HG03045 (cell line): Measurements from ENCODE around the gene GLI3.

ENCODE experiments used
- ATAC-seq: cut with Tn5 transposase; IDR thresholded peaks from one replicate; pipeline ENCODE4 v1.9.1; 2021; ENCODE audit warnings: mild to moderate bottlenecking, moderate library complexity; ENCODE audit not compliant: unreplicated experiment

Gene GLI3

GRCh38 chr7:42090056-42090455 is 147.0 kb downstream of the GLI3 start:
- ATAC-seq, result no peak

DNA sequence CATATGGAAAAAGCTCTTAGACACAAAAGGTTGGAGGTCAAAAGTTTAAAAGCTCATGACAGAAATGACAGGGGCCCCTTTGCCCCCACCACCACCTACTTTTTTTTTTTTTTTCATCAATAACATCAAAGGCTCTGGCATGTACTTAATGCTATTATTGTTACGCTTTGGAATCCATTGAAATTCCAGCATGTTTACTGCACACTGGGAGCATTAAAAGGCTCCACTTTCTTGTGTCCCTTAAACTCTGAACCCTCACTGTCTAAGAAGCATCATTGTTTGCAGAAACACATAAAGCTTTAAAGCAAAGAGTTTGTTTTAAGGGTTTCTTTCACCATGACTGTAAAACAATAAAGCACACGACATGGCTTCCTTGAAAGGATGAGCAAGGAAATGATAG is 149.4 kb downstream of the GLI3 start:
- ATAC-seq, result no peak

DNA sequence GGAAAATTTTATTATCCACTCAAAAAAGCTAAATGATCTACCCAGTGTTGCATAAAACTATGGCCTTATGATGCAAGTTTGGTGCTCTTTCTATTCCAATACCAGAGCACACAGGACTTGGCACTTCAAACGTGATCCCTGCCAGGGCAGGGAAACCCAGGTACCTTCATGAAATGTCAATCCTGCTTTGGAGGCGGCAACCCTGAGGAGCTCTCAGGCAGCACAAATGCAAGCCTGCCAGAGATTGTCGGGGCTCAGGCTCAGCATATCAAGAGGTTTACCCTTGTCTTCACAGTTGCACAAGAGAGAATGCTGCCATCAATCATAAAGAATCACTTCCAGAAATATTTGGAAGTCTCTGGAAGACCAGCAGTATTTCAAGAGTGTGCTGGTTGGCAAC is 151.5 kb downstream of the GLI3 start:
- no peak for ATAC-seq

- ATAC-seq, result no peak
Observed at GRCh38 chr7:42084263-42084662, 152.7 kb downstream of the GLI3 start.

- no peak for ATAC-seq
Observed at GRCh38 chr7:42083284-42083683, 153.7 kb downstream of the GLI3 start.

GRCh38 chr7:42082144-42082543 is 154.9 kb downstream of the GLI3 start:
- no peak for ATAC-seq

- ATAC-seq, result no peak
Observed at GRCh38 chr7:42081671-42082070, 155.3 kb downstream of the GLI3 start.

DNA sequence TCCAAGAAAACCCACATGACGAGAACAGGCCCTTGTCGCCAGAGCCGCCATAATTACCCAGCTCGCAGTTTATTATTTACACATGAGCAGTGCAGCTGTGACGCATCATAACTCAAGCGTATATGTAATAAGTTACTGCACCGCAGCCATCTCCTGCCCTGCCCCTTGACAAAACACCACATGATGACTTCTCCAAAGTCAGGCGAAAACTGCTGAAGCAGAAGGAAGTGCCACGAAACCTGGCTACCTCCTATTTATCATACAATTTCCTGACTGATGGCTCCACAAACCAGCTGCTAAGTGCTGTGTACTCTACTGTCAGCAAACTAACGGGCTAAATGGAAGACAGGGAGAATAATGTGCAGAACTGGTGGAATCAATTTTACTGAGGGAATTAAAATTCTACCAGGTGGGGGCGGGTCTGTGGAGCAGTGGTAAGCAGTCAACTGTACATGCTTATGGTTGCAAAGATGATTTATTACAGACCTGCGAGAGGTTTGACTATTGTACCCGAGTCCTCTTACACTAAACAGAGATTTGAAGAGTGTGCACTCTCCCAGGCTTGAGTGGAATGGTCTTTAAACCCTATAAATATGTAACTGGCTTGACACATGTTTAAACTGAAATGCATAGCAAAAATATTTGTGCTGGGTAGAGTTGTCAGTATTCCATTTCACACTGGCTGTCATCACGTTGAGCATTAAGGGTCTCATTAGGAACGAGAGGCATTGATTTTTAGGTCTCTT is 156.0 kb downstream of the GLI3 start:
- ATAC-seq, result no peak

- no peak for ATAC-seq
Observed at GRCh38 chr7:42077271-42078135, 159.5 kb downstream of the GLI3 start.

DNA sequence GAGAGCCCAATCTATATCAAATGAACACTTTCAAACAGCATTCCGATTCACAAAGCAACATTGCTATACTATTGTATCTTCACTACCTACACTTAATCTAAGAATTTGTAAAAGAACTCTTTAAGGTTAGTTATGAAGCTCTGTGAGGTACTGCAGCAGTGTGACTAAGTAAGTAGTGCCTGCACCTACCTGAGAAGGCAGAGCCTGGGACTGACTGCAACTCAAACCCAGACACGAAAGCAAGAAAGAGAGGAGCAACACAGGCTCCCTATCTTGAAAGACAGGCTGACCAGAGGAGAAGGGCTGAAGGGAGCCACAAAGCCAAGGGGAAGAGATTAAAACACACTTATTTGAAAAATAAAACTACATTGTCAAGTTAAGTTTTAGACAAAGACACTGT is 160.1 kb downstream of the GLI3 start:
- ATAC-seq, result no peak

DNA sequence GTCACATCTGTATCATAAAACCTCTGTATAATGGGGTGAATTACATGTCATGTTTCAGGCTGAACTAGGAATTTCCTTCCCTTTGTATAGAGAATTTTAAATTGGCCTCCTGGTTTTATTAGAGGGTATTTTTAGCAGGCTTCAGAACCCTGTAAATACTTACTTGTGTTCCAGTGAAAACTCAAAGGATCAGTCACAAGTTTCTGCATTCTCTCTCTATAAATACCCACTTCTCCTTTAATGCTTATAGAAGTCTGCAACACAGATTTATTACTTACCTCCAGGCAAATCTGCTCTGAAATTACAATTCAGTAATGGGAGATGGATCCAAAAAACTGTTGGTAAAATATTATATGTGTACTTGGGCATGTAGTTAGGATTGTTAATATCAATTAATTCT is 161.6 kb downstream of the GLI3 start:
- ATAC-seq, result no peak

GRCh38 chr7:42074076-42074475 is 162.9 kb downstream of the GLI3 start:
- no peak for ATAC-seq

GRCh38 chr7:42071372-42072261 is 165.4 kb downstream of the GLI3 start:
- no peak for ATAC-seq

DNA sequence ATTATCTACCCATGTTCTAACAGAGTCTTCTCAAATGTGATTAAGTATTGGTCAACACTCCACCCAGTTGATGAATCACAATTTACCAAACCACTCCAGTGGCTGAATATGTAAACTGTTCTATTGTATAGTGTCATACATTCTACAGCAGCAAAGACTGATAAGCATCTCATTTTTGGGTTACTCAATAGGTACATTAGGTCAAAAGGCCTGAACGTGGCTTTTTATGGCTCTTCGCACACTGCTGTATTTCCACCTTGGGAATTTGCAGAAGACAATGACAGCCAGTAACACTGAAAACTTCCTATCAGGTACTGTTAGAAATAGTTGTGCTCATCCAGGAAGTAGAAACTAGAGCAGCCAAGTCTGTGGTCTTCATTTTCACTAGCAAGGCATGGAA is 166.9 kb downstream of the GLI3 start:
- ATAC-seq, result no peak

GRCh38 chr7:42069590-42069989 is 167.4 kb downstream of the GLI3 start:
- ATAC-seq, result no peak

DNA sequence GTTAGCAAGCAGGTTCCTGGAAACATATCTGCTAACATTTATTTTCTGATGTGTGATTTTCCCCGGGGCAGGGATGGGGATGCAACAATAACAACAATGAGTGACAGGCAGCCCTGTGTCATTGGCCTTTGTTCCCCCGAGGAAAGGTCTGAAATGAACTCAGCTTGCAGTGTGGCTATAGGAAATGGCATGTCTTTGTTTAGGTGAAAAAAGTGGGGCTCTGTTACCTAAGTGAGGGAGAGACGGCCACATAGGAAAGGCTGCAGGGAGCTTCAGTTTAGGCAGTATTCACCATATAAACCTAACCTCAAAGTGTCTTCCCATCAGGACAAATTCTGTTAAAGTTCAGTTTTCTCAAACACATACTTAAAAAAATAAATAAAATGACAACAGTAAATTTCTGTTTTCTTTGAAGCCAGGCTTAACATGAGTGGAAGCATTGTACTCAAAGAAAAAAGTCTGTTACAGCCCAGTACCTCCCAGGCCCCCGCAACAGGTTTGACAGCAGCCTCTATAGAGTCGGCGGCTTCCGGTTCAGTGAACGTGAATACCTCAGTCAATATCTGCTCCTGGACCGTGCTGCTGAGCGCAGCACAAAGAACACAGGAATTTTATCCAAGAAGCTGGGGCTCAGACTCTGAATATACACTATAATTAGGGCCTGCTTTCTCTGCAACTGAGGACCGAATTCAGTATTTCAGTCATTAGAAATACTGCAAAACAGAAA is 168.3 kb downstream of the GLI3 start:
- ATAC-seq, result no peak

DNA sequence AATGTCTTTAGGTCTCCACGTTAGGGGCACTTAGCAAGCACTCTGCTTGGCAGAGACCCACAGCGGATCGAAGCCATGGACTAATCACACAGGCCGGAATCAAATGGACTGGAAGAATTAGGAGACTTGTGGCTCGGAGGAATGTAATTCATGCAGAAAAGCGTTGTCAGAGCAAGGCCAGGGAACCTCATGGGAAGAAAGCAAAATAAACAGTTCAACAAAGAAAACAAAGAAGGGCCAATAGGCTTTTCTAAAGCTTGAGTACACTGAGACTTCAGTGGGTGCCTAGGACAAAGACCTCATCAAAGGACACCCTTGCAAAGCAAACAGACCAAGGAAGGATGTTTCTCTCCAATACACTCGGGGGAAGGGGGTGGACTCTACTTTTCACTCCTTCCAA is 171.1 kb downstream of the GLI3 start:
- ATAC-seq, result no peak

DNA sequence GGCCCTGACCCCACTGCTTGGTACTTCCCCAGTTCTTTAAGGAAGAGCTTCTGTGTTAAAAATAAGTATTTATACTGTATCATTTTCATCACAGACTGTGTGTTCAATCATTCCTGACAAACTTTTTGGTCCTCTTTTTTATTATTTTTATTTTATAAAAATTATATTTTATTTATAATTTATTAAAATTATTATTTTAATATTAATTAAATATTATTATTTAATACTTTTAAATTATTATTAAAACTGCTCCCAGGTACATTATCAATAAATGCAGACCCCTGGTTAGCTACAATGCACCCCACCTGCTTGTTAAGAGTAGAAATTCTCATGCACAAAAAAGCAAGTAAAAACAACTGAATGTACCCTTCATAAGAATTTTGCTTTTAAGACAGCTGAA is 172.0 kb downstream of the GLI3 start:
- ATAC-seq, result no peak

DNA sequence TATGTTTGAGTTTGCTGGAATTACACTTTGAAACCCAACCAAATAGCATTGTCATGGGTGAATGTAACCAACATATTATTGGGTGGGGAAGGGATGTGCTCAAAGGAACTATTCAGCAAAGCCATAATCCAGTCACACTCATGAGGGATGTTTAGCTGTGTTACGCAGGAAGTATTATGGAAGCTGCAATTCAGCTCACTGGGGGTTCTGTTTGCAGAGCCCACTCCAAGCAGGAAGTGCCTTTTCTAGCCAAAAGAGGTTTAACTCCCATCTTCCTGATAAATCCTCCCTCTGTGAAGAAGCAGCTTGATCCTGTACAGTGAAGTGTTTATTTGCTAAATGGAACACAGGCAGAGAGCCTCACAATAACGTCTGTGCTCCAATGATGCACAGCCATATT is 172.5 kb downstream of the GLI3 start:
- no peak for ATAC-seq

GRCh38 chr7:42059275-42059674 is 177.7 kb downstream of the GLI3 start:
- no peak for ATAC-seq

- ATAC-seq, result no peak
Observed at GRCh38 chr7:42057331-42057730, 179.7 kb downstream of the GLI3 start.
